ENCODE data around the gene OR6Q1.

Gene OR6Q1

GRCh38 chr11:58058276-58059006 lies 27.7 kb downstream of the OR6Q1 start:
- no peak for DNase-seq (ENCODE audit: low spot score)

- DNase-seq (ENCODE audit: low spot score): peak; percentile 72
Measured at GRCh38 chr11:58059007-58059350, 28.2 kb downstream of the OR6Q1 start.

GRCh38 chr11:58060535-58060934 lies 29.8 kb downstream of the OR6Q1 start:
- no peak for DNase-seq (ENCODE audit: low spot score)

GRCh38 chr11:58060939-58061672 lies 30.4 kb downstream of the OR6Q1 start:
- peak; percentile 16 for DNase-seq (ENCODE audit: low spot score)

- peak; percentile 51 for DNase-seq (ENCODE audit: low spot score)
Measured at GRCh38 chr11:58061813-58062212, 31.1 kb downstream of the OR6Q1 start.

GRCh38 chr11:58067685-58068084 lies 36.9 kb downstream of the OR6Q1 start:
- no peak for DNase-seq (ENCODE audit: low spot score)

- no peak for DNase-seq (ENCODE audit: low spot score)
Measured at GRCh38 chr11:58068655-58069054, 37.9 kb downstream of the OR6Q1 start.

- no peak for DNase-seq (ENCODE audit: low spot score)
Measured at GRCh38 chr11:58070585-58070984, 39.8 kb downstream of the OR6Q1 start.

- DNase-seq (ENCODE audit: low spot score): no peak
Measured at GRCh38 chr11:58075781-58076180, 45.0 kb downstream of the OR6Q1 start.

Measured in AG08395 (cell line).